HG03064 (cell line): ENCODE measurements around the gene RPTN.
"Not testable (repeated sequence)": the region's sequence is repeated elsewhere in the genome, so short reads cannot be mapped to it uniquely, and the experiment has no call there.

ENCODE experiments used
- ATAC-seq: cut with Tn5 transposase; IDR thresholded peaks from one replicate; pipeline ENCODE4 v1.9.1; 2021; ENCODE audit warnings: low read depth; ENCODE audit not compliant: unreplicated experiment

RPTN gene

DNA sequence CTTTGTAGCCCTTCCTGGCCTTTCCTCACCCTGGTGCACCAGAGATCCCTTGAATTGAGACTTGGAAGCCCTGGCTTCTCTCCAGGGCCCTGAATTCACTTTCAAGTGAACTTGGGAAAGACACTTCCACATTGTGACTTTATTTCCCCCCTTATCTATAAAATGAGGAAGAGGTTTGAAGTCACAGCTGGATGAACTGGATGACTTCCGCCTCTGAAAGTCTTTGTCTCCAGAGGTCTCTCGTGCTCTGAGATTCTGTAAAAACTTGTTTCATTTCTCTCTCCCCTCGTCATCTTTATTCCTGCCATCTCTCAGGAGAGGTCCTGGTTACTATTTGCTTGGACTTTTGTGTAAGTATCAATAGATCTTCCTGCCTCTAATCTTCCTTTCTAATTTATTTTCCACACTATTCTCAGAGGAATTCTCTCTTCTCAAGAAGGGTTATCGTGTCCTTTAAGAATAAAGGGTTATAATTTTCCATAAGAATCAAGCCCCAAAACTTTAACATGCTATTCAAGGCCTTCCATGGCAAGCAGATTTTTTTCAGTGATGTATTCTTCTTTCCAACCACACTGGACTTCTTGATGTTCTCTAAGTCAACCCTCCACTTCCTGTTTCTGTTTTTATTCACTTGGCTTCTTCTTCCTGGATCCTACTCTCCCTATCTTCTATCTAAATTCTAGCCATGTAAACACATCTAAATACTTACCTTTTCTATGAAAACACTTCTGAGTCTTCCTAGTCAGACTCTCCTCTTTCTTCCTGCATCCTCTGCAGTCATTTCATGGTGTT, 6.5 kb upstream of the RPTN start:
- no peak for ATAC-seq

- ATAC-seq, result no peak
Observed at GRCh38 chr1:152164517-152165136, 5.6 kb upstream of the RPTN start.

GRCh38 chr1:152162792-152163463, 3.9 kb upstream of the RPTN start:
- no peak for ATAC-seq

- no peak for ATAC-seq
Observed at GRCh38 chr1:152160576-152160975, 1.5 kb upstream of the RPTN start.

- no peak for ATAC-seq
Observed at GRCh38 chr1:152153996-152154395, 5.0 kb downstream of the RPTN start.

DNA sequence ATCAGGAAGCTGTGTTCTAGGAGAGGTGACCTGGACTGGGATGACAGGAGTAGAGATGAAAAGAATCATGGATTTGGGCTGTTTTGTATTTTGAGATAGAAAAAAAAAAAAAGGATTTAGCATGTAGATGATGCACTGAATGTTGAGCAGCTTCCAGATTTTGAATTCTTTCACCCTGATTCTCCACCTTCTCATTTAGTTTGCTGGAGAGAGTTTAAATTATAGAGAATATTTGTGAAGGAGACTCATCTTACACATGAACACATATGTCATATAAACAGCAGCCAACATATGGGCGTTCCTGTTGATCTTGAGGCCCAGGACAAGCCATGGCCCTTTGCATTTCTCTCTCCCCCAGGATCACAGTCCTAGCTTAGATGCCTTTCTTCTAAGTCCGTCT, 7.4 kb downstream of the RPTN start:
- ATAC-seq, result no peak

DNA sequence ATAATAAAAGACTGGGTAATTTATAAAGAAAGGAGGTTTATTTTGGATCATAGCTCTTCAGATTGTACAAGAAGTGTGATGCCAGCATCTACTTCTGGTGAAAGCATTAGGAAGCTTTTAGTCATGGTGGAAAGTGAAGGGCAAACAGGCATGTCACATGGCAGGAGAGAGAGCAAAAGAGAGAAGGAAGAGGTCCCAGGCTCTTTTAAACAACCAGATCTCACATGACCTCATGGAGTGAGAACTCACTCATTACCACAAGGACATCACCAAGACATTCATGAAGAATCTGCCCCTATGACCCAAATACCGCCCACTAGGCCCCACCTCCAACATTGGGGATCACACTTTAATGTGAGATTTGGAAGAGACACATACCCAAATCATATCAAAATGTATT, 10.0 kb downstream of the RPTN start:
- no peak for ATAC-seq

DNA sequence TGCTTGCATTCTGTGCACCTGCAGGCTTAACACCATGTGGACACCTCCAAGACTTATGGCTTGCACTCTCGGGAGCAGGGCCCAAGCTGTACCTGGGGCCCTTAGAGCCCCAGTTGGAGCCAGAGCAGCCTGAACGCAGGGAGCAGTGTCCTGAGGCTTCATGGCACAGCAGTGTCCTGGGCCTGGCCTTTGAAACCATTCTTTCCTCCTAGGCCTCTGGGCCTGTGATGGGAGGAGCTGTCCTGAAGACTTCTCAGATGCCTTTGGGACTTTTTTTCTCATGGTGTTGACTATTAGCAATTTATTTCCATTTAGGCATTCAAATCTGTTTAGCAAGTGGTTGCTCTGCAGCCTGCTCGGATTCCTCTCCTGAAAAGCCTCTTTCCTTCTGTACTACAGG, 11.0 kb downstream of the RPTN start:
- no peak for ATAC-seq

GRCh38 chr1:152145769-152146168, 13.3 kb downstream of the RPTN start:
- ATAC-seq, result no peak

DNA sequence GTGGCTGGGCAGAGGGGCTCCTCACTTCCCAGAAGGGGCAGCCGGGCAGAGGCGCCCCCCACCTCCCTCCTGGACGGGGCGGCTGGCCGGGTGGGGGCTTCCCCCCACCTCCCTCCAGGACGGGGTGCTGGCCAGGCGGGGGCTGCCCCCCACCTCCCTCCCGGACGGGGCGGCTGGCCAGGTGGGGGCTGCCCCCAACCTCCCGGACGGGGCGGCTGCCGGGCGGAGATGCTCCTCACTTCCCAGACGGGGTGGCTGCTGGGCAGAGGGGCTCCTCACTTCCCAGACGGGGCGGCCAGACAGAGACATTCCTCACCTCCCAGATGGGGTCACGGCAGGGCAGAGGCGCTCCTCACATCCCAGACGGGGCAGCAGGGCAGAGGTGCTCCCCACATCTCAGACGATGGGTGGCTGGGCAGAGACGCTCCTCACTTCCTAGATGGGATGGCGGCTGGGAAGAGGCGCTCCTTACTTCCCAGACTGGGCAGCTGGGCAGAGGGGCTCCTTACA, 14.3 kb downstream of the RPTN start:
- not testable (repeated sequence) for ATAC-seq

DNA sequence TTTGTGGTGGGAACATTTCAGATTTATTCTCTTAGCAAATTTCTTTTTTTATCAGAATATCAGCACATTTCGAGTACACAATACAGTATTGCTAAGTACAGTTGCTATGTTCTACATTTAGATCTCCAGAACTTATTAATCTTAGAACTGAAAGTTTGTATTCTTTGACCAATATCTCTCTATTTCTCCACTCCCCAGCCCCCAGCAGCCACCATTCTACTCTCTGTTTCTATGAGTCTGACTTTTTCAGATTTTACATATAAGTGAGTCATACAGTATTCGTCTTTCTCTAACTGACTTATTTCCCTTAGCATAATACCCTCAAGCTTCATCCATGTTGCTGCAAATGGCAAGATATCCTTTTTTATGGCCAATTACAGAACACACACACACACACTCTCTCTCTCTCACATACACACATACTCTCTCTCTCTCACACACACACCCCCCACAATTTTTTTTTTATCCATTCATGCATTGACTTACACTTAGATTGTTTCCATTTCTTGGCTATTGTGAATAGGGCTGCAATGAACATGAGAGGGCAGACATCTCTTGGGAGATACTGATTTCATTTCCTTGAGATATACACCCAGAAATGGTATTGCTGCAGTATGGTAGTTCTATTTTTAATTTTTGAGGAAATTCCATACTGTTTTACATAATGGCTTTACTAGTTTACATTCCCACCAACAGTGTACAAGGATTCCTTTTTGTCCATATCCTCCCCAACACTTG, 15.7 kb downstream of the RPTN start:
- no peak for ATAC-seq

DNA sequence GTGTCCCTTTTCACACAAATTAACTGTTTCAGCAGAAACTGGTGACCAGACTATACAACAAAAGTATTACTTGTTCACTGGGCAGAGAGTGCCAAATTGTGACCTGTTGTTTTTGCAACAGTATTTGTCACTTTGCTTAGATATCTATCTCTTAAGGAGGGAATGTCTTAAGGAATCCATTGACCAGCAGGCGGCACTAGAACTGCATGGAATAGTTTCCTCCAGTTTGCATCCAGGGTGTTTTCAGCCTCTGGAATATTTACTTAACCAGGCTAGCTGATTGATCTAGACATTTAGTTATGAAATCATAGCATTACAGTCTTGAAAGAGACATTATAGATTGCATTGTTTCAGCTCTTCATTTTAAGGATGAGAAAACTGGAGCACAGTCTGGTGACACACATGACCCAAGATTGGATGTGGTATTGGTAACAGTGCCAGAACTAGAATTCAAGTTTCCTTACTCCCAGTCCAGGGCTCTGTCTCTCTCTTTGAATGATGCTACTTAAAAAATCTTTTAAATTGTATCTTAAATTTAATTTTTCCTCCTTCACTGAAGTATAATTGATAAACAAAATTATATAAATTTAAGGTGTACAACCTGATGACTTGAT, 16.9 kb downstream of the RPTN start:
- ATAC-seq, result no peak

- ATAC-seq, result no peak
Observed at GRCh38 chr1:152137215-152137614, 21.8 kb downstream of the RPTN start.

- no peak for ATAC-seq
Observed at GRCh38 chr1:152130186-152130585, 28.8 kb downstream of the RPTN start.

- no peak for ATAC-seq
Observed at GRCh38 chr1:152127673-152128072, 31.4 kb downstream of the RPTN start.

DNA sequence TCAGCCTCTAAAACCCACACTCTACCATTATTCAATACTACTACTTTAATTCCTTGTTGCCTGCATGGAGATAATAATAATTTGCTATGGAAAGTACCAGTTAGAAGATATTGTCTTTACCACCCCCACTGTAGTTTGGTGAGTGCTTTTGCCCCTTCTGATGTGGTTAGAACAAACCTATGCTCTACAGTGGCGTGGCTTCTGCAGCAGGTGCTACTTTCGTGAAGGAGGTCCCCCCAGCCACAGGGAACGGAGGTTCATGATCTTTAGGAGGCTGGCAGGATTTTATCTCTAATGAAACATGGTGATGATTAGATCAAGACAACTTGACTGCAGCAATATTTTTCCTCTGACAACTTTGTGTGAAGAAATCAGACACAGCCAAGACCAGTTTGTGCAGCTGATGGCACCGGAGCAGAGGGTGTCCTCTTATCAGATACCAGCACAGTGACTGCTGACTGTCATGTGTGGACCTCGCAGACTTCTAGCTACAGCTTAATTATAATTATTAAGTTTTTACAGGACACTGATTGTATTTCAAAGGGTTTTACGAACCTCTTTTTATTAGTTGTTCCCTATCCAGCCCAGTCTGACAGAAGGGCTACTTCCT, 33.1 kb downstream of the RPTN start:
- no peak for ATAC-seq

GRCh38 chr1:152118915-152119314, 40.1 kb downstream of the RPTN start:
- ATAC-seq, result no peak

GRCh38 chr1:152115344-152115743, 43.7 kb downstream of the RPTN start, which contains the start of gene TCHH:
Gene TCHH, minus strand, starts transcription at chr1:152115444. Its CDS starts 1,364 bp downstream, at chr1:152114080.
- ATAC-seq, result no peak

DNA sequence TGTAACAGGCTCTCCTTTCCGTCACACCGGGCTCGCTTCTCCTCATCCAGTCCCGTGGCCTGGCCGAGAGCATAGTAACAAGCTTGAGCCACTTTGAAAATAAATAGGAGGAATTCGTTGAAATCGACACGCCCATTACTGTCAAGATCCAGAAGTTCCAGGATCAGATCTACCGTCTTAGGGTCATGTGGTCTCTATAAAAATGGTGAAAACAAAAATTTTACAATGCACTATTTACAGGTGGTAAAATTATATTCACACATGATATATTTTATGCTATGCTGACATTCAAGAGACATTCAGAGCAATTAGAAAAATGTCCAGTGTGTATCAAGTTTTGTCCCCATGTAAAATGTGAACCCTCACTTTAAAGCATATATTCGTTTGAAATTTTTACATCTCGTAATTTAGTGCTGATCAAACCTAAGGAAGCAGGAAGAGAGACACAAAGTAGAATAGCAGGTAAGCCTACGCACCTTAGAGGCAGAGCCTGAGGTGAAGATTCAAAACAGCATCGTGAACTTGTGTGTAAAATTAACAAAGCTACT, 46.1 kb downstream of the RPTN start:
- no peak for ATAC-seq
